WTC11 (cell line): ENCODE data around the gene STK32B. TPM values are rescaled to one million over a fixed set of nuclear protein-coding genes. Genes with fewer than 3 reads are reported as not detected.

Source experiments
- ATAC-seq: fragments of 200-7000 bp; cut with Tn5 transposase; 2 replicates; pipeline ENCODE4 v1.10.0; 2021; ENCODE audit warnings: mild to moderate bottlenecking, moderate library complexity
- CTCF ChIA-PET: fragments of 300-600 bp; sonication (Branson Sonifier 250); formaldehyde crosslinking; loops from one replicate; lab custom pipeline; 2021; ENCODE audit warnings: antibody characterized with exemption; lab: Charles Lee
- POLR2A ChIA-PET: fragments of 350-600 bp; sonication (Branson Sonifier 250); formaldehyde crosslinking; loops from one replicate; lab custom pipeline; 2021; ENCODE audit warnings: antibody characterized with exemption; lab: Charles Lee
- DNase-seq: peaks from one replicate; pipeline ENCODE4 v3.0.0; 2021; ENCODE audit warnings: low spot score
- H3K27ac Mint-ChIP-seq: 2 replicates; pipeline ENCODE4 v1.8.0; 2021; ENCODE audit warnings: mixed read lengths
- H3K27me3 Mint-ChIP-seq: 2 replicates; pipeline ENCODE4 v1.8.0; 2021; ENCODE audit warnings: low read depth, mild to moderate bottlenecking, moderate library complexity, mixed read lengths
- H3K36me3 Mint-ChIP-seq: 2 replicates; pipeline ENCODE4 v1.8.0; 2021; ENCODE audit warnings: mixed read lengths
- H3K4me1 Mint-ChIP-seq: 2 replicates; pipeline ENCODE4 v1.8.0; 2022; ENCODE audit warnings: mixed read lengths
- H3K4me3 Mint-ChIP-seq: 2 replicates; pipeline ENCODE4 v1.8.0; 2021; ENCODE audit warnings: mild to moderate bottlenecking, moderate library complexity, mixed read lengths
- H3K9me3 Mint-ChIP-seq: 2 replicates; pipeline ENCODE4 v1.8.0; 2021; ENCODE audit warnings: mixed read lengths
- AFF4 ChIP-seq: sonication (generic); formaldehyde crosslinking; IDR thresholded peaks from 2 replicates; pipeline ENCODE4 v1.8.1; 2023; ENCODE audit warnings: mild to moderate bottlenecking, missing genetic modification reagents, borderline replicate concordance
- AR ChIP-seq: fragments of 250-450 bp; sonication (Bioruptor Pico); IDR thresholded peaks from 2 replicates; pipeline ENCODE4 v1.9.0; 2021; ENCODE audit warnings: mild to moderate bottlenecking
- IRF2 ChIP-seq: sonication (generic); formaldehyde crosslinking; IDR thresholded peaks from 2 replicates; pipeline ENCODE4 v1.8.0; 2022; ENCODE audit warnings: low read depth, missing genetic modification reagents, borderline replicate concordance
- JAZF1 ChIP-seq: fragments of 250-450 bp; sonication (Bioruptor Pico); IDR thresholded peaks from 2 replicates; pipeline ENCODE4 v1.9.0; 2021; ENCODE audit warnings: moderate library complexity, mild to moderate bottlenecking, inconsistent platforms
- KAT7 ChIP-seq: sonication (generic); formaldehyde crosslinking; IDR thresholded peaks from 2 replicates; pipeline ENCODE4 v1.8.1; 2023; ENCODE audit warnings: missing genetic modification reagents, mild to moderate bottlenecking, borderline replicate concordance
- RELA ChIP-seq: sonication (generic); formaldehyde crosslinking; IDR thresholded peaks from 2 replicates; pipeline ENCODE4 v1.8.1; 2022; ENCODE audit warnings: missing genetic modification reagents, mild to moderate bottlenecking, borderline replicate concordance
- TCF7 ChIP-seq: sonication (generic); formaldehyde crosslinking; IDR thresholded peaks from 2 replicates; pipeline ENCODE4 v1.8.0; 2022; ENCODE audit warnings: mild to moderate bottlenecking, low read depth, missing genetic modification reagents, moderate library complexity
- ZBTB21 ChIP-seq: sonication (generic); formaldehyde crosslinking; IDR thresholded peaks from 2 replicates; pipeline ENCODE4 v1.8.1; 2023; ENCODE audit warnings: mild to moderate bottlenecking, missing genetic modification reagents, borderline replicate concordance
- ZNF138 ChIP-seq: sonication (generic); formaldehyde crosslinking; conservative IDR thresholded peaks from 2 replicates; pipeline ENCODE4 v1.8.1; 2022; ENCODE audit warnings: mild to moderate bottlenecking, moderate library complexity, missing genetic modification reagents
- ZNF232 ChIP-seq: sonication (generic); formaldehyde crosslinking; IDR thresholded peaks from 2 replicates; pipeline ENCODE4 v1.8.0; 2022; ENCODE audit warnings: mild to moderate bottlenecking, missing genetic modification reagents
- ZNF263 ChIP-seq: sonication (generic); formaldehyde crosslinking; IDR thresholded peaks from 2 replicates; pipeline ENCODE4 v1.8.1; 2022; ENCODE audit warnings: low read depth, mild to moderate bottlenecking, moderate library complexity, missing genetic modification reagents
- ZNF281 ChIP-seq: sonication (generic); formaldehyde crosslinking; IDR thresholded peaks from 2 replicates; pipeline ENCODE4 v1.8.0; 2023; ENCODE audit warnings: mild to moderate bottlenecking, missing genetic modification reagents
- ZNF396 ChIP-seq: fragments of 250-450 bp; sonication (Bioruptor Pico); IDR thresholded peaks from 2 replicates; pipeline ENCODE4 v1.8.0; 2021; ENCODE audit warnings: mild to moderate bottlenecking, moderate library complexity, borderline replicate concordance
- ZNF423 ChIP-seq: fragments of 250-450 bp; sonication (Bioruptor Pico); IDR thresholded peaks from 2 replicates; pipeline ENCODE4 v2.1.2; 2022; ENCODE audit warnings: mild to moderate bottlenecking, moderate library complexity
- ZNF671 ChIP-seq: fragments of 250-450 bp; sonication (Bioruptor Pico); IDR thresholded peaks from 2 replicates; pipeline ENCODE4 v1.8.0; 2021; ENCODE audit warnings: mild to moderate bottlenecking
- total RNA-seq: library from RNA; stranded (reverse); gene quantifications from 3 replicates; pipeline ENCODE4 v1.2.3, GENCODE V29; 2021
- TF ChIP-seq, protein P1 (sequence below): fragments of 200-600 bp; IDR thresholded peaks from 2 replicates; pipeline ENCODE4 v1.8.0; 2022; ENCODE audit warnings: antibody characterized with exemption
- TF ChIP-seq, protein P2 (sequence below): sonication (generic); formaldehyde crosslinking; IDR thresholded peaks from 2 replicates; pipeline ENCODE4 v1.8.0; 2023; ENCODE audit warnings: missing genetic modification reagents
- TF ChIP-seq, protein P3 (sequence below): sonication (generic); formaldehyde crosslinking; IDR thresholded peaks from 2 replicates; pipeline ENCODE4 v1.8.1; 2023; ENCODE audit warnings: mild to moderate bottlenecking, missing genetic modification reagents, moderate library complexity

STK32B gene
- total RNA-seq, 1 experiment from 2014 or later = 1.9 TPM

GRCh38 chr4:5500165-5500564, 448.9 kb downstream of the STK32B start:
- Mint-ChIP-seq H3K27ac (no peak overlapping the region), H3K9me3 (peaks cover 2% of the 10 kb centered on the region; the same call in 1 of the 2 replicates), H3K36me3 (no peaks in the 10 kb centered on the region), H3K4me3 (no peak overlapping the region), H3K4me1 (peaks cover 2% of the 10 kb centered on the region; the same call in 1 of the 2 replicates), H3K27me3 (no peaks in the 10 kb centered on the region; the same call in 1 of the 2 replicates)
- TF ChIP-seq, protein P1, sequence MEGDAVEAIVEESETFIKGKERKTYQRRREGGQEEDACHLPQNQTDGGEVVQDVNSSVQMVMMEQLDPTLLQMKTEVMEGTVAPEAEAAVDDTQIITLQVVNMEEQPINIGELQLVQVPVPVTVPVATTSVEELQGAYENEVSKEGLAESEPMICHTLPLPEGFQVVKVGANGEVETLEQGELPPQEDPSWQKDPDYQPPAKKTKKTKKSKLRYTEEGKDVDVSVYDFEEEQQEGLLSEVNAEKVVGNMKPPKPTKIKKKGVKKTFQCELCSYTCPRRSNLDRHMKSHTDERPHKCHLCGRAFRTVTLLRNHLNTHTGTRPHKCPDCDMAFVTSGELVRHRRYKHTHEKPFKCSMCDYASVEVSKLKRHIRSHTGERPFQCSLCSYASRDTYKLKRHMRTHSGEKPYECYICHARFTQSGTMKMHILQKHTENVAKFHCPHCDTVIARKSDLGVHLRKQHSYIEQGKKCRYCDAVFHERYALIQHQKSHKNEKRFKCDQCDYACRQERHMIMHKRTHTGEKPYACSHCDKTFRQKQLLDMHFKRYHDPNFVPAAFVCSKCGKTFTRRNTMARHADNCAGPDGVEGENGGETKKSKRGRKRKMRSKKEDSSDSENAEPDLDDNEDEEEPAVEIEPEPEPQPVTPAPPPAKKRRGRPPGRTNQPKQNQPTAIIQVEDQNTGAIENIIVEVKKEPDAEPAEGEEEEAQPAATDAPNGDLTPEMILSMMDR = no peak
- no peak for TF ChIP-seq KAT7 (CRISPR knock-in tag)
- no peak for TF ChIP-seq JAZF1 (CRISPR knock-in tag)
- no peak for TF ChIP-seq AR (CRISPR knock-in tag)
- no peak for TF ChIP-seq AFF4 (CRISPR knock-in tag)
- no peak for TF ChIP-seq ZNF396 (CRISPR knock-in tag)
- no peak for TF ChIP-seq TCF7 (CRISPR knock-in tag)
- TF ChIP-seq ZBTB21 (CRISPR knock-in tag) = no peak
- no peak for TF ChIP-seq ZNF263 (CRISPR knock-in tag)
- TF ChIP-seq ZNF671 (CRISPR knock-in tag) = no peak
- TF ChIP-seq, protein P2, sequence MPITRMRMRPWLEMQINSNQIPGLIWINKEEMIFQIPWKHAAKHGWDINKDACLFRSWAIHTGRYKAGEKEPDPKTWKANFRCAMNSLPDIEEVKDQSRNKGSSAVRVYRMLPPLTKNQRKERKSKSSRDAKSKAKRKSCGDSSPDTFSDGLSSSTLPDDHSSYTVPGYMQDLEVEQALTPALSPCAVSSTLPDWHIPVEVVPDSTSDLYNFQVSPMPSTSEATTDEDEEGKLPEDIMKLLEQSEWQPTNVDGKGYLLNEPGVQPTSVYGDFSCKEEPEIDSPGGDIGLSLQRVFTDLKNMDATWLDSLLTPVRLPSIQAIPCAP (CRISPR knock-in tag) = no peak
- TF ChIP-seq, protein P3, sequence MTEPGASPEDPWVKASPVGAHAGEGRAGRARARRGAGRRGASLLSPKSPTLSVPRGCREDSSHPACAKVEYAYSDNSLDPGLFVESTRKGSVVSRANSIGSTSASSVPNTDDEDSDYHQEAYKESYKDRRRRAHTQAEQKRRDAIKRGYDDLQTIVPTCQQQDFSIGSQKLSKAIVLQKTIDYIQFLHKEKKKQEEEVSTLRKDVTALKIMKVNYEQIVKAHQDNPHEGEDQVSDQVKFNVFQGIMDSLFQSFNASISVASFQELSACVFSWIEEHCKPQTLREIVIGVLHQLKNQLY = no peak
- TF ChIP-seq ZNF423 (CRISPR knock-in tag) = no peak
- TF ChIP-seq ZNF138 (CRISPR knock-in tag) = no peak
- TF ChIP-seq ZNF281 (CRISPR knock-in tag) = no peak
- no peak for TF ChIP-seq RELA (CRISPR knock-in tag)
- TF ChIP-seq ZNF232 = no peak
- no peak for TF ChIP-seq IRF2 (CRISPR knock-in tag)
- POLR2A ChIA-PET = no interaction called here
- CTCF ChIA-PET = no interaction called here
- ATAC-seq = no peak
- no peak for DNase-seq
